T-cell (primary cell): ENCODE measurements around the gene SIPA1. TPM values are rescaled to one million over a fixed set of nuclear protein-coding genes. Genes with fewer than 3 reads are reported as not detected.

ENCODE experiments used
- ATAC-seq, 4 experiments: fragments of 200-7000 bp in 3 of 4; fragments of 150-1000 bp in 1 of 4; cut with Tn5 transposase; replicated peaks in 1 of 4; 1 replicate in 3 of 4; 2 replicates in 1 of 4; pipeline ENCODE4 v1.10.0; 2021; ENCODE audit warnings: moderate library complexity in 3 of 4, mild to moderate bottlenecking in 2 of 4, moderate number of reproducible peaks in 1 of 4
- CTCF ChIA-PET, 2 donors: fragments of 300-600 bp; sonication (Branson Sonifier 250); formaldehyde crosslinking; loops; one replicate each; lab custom pipeline; 2022; ENCODE audit warnings: antibody characterized with exemption in 2 of 2; lab: Charles Lee
- POLR2A ChIA-PET, 2 donors: fragments of 300-600 bp; sonication (Branson Sonifier 250); formaldehyde crosslinking; loops; one replicate each; lab custom pipeline; 2022; ENCODE audit warnings: antibody characterized with exemption in 2 of 2; lab: Charles Lee
- DNase-seq, 35 experiments: peaks; one replicate each; pipeline versions ENCODE4 v3.0.0 to v3.0.0-alpha.2; 2013 to 2023
- H3K27ac ChIP-seq: one replicate; pipeline ENCODE4 v1.5.1; 2013; ENCODE audit warnings: low read length
- H3K27me3 ChIP-seq, 2 experiments: replicated peaks in 1 of 2; 1 replicate in 1 of 2; 2 replicates in 1 of 2; pipeline versions ENCODE4 v1.6.1 to v1.7.0; 2013; ENCODE audit warnings: low read length in 1 of 2, mixed read lengths in 1 of 2; ENCODE audit not compliant: control insufficient read depth in 2 of 2, insufficient read depth in 2 of 2; ENCODE audit errors: extremely low read depth in 1 of 2
- H3K36me3 ChIP-seq, 2 donors: 1 replicate in 1 of 2; 2 replicates in 1 of 2; pipeline versions ENCODE4 v1.6.1 to v1.7.0; 2013; ENCODE audit warnings: low read length in 1 of 2; ENCODE audit not compliant: control insufficient read depth in 2 of 2, insufficient read depth in 1 of 2; ENCODE audit errors: extremely low read depth in 1 of 2
- H3K4me1 ChIP-seq, 2 experiments: 1 replicate in 1 of 2; 2 replicates in 1 of 2; pipeline versions ENCODE4 v1.6.1 to v1.7.0; 2013; ENCODE audit warnings: low read length in 2 of 2, mixed read lengths in 1 of 2; ENCODE audit not compliant: insufficient read depth in 2 of 2, control insufficient read depth in 1 of 2; ENCODE audit errors: extremely low read depth in 1 of 2
- H3K4me3 ChIP-seq, 2 donors: 1 replicate in 1 of 2; 2 replicates in 1 of 2; pipeline versions ENCODE4 v1.5.1 to v1.7.0; 2013; ENCODE audit warnings: mild to moderate bottlenecking in 2 of 2, low read length in 1 of 2, moderate library complexity in 1 of 2; ENCODE audit not compliant: control insufficient read depth in 1 of 2; ENCODE audit errors: extremely low read depth in 1 of 2
- H3K9me3 ChIP-seq: 2 replicates; pipeline ENCODE4 v1.7.0; 2013
- H3K27ac Mint-ChIP-seq, 2 donors: one replicate each; pipeline ENCODE4 v1.8.0; 2020 to 2021; ENCODE audit warnings: mild to moderate bottlenecking in 2 of 2, mixed read lengths in 2 of 2
- H3K27me3 Mint-ChIP-seq, 2 donors: one replicate each; pipeline ENCODE4 v1.8.0; 2021 to 2022; ENCODE audit warnings: mixed read lengths in 2 of 2
- H3K36me3 Mint-ChIP-seq: one replicate; pipeline ENCODE4 v1.8.0; 2021; ENCODE audit warnings: mixed read lengths
- H3K4me1 Mint-ChIP-seq, 3 donors: one replicate each; pipeline ENCODE4 v1.8.0; 2020 to 2022; ENCODE audit warnings: mixed read lengths in 3 of 3, mild to moderate bottlenecking in 1 of 3
- H3K4me3 Mint-ChIP-seq, 3 donors: one replicate each; pipeline ENCODE4 v1.8.0; 2020 to 2022; ENCODE audit warnings: mild to moderate bottlenecking in 3 of 3, mixed read lengths in 3 of 3, moderate library complexity in 3 of 3
- H3K9me3 Mint-ChIP-seq, 3 donors: one replicate each; pipeline ENCODE4 v1.8.0; 2020 to 2022; ENCODE audit warnings: mixed read lengths in 3 of 3
- WGBS: methylation state at CpG from one replicate; pipeline ENCODE4 v1.1.5; 2013; ENCODE audit warnings: missing lambda C conversion rate; ENCODE audit not compliant: insufficient coverage; 5-methylcytosine and 5-hydroxymethylcytosine counted together
- total RNA-seq, 35 experiments: library from RNA in 6 of 35; stranded (reverse) in 6 of 35; fragments of 120-200 nt in 1 of 35; gene quantifications; one replicate each; pipeline versions ENCODE4 v1.2.1 to v1.2.4 and lab custom pipeline; 2013 to 2026

Gene SIPA1
- total RNA-seq, 5 donors from 2014 or later (not counting 1 experiment from before 2014, with no cell fraction given), result 179 to 285 (median 200) TPM

DNA sequence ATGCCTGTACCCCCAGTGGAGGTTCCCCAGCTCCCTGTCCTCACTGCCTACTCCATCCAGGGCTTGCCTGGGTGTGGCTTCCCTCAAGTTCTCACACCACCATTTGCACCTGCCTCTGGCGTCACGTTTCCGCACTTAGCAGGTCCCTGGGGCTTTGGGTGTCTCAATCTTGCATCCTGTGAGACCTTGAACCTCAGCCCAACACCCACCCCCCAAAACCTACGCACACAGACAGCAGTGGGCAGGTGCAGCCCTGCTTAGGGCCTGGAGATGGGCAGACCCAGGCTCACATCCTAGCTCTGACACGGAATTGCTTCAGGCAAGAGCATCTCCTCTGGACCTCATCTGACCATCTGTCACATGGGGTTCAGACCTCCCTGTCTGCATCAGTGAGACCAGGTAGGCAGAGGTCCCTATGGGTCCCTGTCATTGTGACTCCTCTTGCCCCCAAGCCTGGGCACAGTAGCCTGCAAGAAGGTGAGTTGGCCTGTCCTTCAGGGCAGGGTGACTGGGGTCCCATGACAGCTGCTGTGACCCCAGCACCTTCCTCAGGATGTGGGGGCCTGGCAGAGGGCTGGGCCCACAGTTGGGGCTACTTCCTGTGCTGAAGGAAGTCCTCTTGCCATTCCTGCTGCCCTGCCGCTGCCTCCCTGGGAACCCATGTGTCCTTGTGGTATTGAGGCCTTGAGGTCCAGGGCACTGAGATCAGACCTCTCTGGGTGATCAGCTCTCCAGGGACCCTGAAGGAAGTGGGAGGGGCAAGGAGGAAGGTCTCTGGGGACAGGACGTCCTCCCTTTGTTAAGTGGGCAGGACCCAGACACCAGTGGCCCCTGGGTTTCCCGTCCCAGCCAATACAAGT, 2.0 kb downstream of the SIPA1 start:
- Mint-ChIP-seq H3K36me3 (peaks cover 17% of the 10 kb centered on the region), H3K4me3 (peak overlapping the region; percentile 89 to 95 (median 92)), H3K27ac (peak overlapping the region; percentile 94 to 96), H3K9me3 (no peaks in the 10 kb centered on the region), H3K4me1 (peaks cover 54 to 63% (median 55%) of the 10 kb centered on the region in 3 donors), H3K27me3 (no peaks in the 10 kb centered on the region)
- POLR2A ChIA-PET, result interaction anchor here (0.5 to 3.2 kb wide), 7 partner anchors 13 to 765 kb away, joined by 3 to 21 read pairs (median 4); partner anchors contain the start of gene PCNX3 (in 1 of the 2)
- peak overlapping the region; percentile 100 for H3K27ac ChIP-seq
- CTCF ChIA-PET, result interaction anchor here in 1 of 2 donors (0.5 to 2.3 kb wide), 3 partner anchors 13 to 74 kb away, joined by 3 to 13 read pairs (median 4); partner anchors contain the start of gene RELA
- DNase-seq (peak; percentile 52 to 93 (median 88)), ATAC-seq (peak; percentile 53 to 78 (median 58))
- peaks cover 21 to 77% of the 10 kb centered on the region in 2 experiments for H3K4me1 ChIP-seq
- H3K27me3 ChIP-seq, result no peaks in the 10 kb centered on the region
- H3K4me3 ChIP-seq, result peak overlapping the region; percentile 66 to 93
- no peaks in the 10 kb centered on the region for H3K9me3 ChIP-seq
- 4% methylated on average over 7 of the region's 8 CpGs for WGBS
- peaks cover 20 to 59% of the 10 kb centered on the region in 2 donors for H3K36me3 ChIP-seq

DNA sequence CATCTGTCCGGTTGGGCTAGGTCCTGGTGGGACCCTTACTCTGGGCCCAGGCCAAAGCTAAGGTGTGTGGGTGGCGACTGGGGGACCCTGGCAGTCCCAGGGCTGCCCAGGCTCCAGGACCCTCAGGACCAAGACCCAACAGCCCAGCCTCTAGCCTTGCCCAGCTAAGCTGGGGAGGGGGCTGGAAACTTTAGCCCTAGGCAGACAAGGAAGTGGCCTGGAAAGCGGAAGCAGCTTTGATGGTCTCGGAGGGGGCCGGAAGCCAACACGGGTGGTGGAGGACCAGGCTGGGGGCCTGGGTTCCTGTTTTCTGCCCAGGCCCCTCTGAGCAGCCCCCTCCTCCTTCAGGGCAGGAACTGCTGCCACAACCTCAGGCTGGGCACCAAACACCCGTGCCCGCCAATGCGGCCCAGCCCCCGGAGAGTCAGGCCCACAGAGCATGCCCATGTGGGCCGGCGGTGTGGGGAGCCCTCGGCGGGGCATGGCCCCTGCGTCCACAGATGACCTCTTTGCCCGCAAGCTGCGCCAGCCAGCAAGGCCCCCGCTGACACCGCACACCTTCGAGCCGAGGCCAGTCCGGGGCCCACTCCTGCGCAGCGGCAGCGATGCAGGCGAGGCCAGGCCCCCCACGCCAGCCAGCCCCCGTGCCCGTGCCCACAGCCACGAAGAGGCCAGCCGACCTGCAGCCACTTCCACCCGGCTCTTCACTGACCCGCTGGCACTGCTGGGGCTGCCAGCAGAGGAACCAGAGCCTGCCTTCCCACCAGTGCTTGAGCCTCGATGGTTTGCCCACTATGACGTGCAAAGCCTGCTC, 2.8 kb downstream of the SIPA1 start:
- peak overlapping the region; percentile 89 to 95 (median 92) for H3K4me3 Mint-ChIP-seq
- peaks cover 57 to 63% (median 58%) of the 10 kb centered on the region in 3 donors for H3K4me1 Mint-ChIP-seq
- Histone ChIP-seq H3K27ac (peak overlapping the region; percentile 100), H3K27me3 (no peaks in the 10 kb centered on the region), H3K36me3 (peaks cover 18 to 59% of the 10 kb centered on the region in 2 donors), H3K9me3 (no peaks in the 10 kb centered on the region), H3K4me1 (peaks cover 21 to 77% of the 10 kb centered on the region in 2 experiments), H3K4me3 (peak overlapping the region; percentile 66 to 93)
- peaks cover 20% of the 10 kb centered on the region for H3K36me3 Mint-ChIP-seq
- ATAC-seq (peak in 2 of 4 experiments; percentile 16 to 30), DNase-seq (peak in 32 of 35 experiments; percentile 28 to 70 (median 48))
- H3K9me3 Mint-ChIP-seq, result no peaks in the 10 kb centered on the region
- ChIA-PET POLR2A (interaction anchor here (0.8 to 3.2 kb wide), 2 partner anchors 12 to 17 kb away, joined by 4 to 21 read pairs; no protein-coding TSS in a partner anchor), CTCF (interaction anchor here in 1 of 2 donors (2.3 kb wide), 1 partner anchor 12 kb away, joined by 13 read pairs; no protein-coding TSS in a partner anchor)
- peak overlapping the region; percentile 94 to 96 for H3K27ac Mint-ChIP-seq
- H3K27me3 Mint-ChIP-seq, result no peaks in the 10 kb centered on the region
- 6% methylated on average over 34 of the region's 35 CpGs for WGBS

DNA sequence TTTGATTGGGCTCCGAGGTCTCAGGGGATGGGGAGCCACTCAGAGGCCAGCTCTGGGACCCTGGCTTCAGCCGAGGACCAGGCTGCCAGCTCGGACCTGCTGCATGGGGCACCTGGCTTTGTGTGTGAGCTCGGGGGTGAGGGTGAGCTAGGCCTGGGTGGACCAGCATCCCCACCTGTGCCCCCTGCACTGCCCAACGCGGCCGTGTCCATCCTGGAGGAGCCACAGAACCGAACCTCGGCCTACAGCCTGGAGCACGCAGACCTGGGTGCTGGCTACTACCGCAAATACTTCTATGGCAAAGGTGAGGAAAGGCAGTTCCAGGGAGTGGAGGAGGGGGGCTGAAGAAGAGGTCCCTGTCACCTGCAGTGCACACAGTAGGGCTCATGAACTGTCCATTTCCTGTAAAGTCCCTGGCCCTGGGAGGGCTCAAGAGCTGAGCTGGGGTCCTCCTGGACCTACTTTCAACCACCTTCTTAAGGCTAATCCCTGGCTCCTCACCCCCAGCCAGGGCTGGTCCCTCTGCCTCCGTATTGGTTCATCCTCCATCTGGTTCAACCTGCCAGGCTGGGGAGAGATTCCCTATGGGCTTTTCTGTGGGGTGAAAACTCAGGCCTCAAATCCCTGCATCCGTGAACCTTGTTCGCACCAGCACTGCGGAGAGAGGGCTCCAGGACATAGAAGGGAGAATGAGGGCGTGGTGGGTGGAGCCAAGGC, 3.6 kb downstream of the SIPA1 start:
- ATAC-seq, result no peak
- H3K4me3 Mint-ChIP-seq, result peak overlapping the region; percentile 78 to 92 (median 89)
- no peaks in the 10 kb centered on the region for H3K9me3 Mint-ChIP-seq
- CTCF ChIA-PET, result no interaction called here
- Histone ChIP-seq H3K4me1 (peaks cover 21 to 77% of the 10 kb centered on the region in 2 experiments), H3K4me3 (peak overlapping the region; percentile 66 to 93), H3K36me3 (peaks cover 14 to 59% of the 10 kb centered on the region in 2 donors), H3K9me3 (no peaks in the 10 kb centered on the region), H3K27me3 (no peaks in the 10 kb centered on the region), H3K27ac (peak overlapping the region; percentile 100)
- no peaks in the 10 kb centered on the region for H3K27me3 Mint-ChIP-seq
- no peak for DNase-seq
- peaks cover 58 to 63% (median 58%) of the 10 kb centered on the region in 3 donors for H3K4me1 Mint-ChIP-seq
- H3K36me3 Mint-ChIP-seq, result peaks cover 21% of the 10 kb centered on the region
- POLR2A ChIA-PET, result no interaction called here
- 66% methylated on average over 9 of the region's 16 CpGs for WGBS
- H3K27ac Mint-ChIP-seq, result peak overlapping the region; percentile 84 to 94

DNA sequence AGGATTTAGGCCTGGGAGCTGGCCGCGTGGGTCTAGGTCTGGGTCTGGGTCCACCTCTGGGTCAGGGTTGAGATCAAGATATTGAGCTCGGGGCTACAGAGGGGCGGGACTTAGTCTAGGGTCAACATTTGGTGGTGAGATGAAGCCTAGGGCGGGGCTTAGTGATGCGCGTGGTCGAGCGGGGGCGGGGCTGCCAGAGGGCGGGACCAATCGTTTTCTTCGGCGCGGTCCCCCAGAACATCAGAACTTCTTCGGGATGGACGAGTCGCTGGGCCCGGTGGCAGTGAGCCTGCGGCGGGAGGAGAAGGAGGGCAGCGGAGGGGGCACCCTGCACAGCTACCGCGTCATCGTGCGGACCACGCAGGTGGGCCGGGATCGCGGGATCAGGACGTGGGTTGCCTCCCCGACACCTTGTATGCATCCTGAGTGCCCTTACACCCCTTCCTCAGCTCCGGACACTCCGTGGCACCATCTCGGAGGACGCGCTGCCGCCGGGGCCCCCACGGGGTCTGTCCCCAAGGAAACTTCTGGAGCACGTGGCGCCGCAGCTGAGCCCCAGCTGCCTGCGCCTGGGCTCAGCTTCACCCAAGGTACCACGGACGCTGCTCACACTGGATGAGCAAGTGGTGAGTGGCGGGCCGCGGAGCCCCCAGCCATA, 4.2 kb downstream of the SIPA1 start:
- no peak for DNase-seq
- no peaks in the 10 kb centered on the region for H3K27me3 Mint-ChIP-seq
- H3K9me3 Mint-ChIP-seq, result no peaks in the 10 kb centered on the region
- POLR2A ChIA-PET, result interaction anchor here (0.6 to 1.3 kb wide), 4 partner anchors 16 to 477 kb away, joined by 3 to 5 read pairs (median 3); no protein-coding TSS in a partner anchor
- peaks cover 21% of the 10 kb centered on the region for H3K36me3 Mint-ChIP-seq
- peaks cover 54 to 60% (median 58%) of the 10 kb centered on the region in 3 donors for H3K4me1 Mint-ChIP-seq
- Histone ChIP-seq H3K27ac (peak overlapping the region; percentile 100), H3K9me3 (no peaks in the 10 kb centered on the region), H3K4me1 (peaks cover 21 to 73% of the 10 kb centered on the region in 2 experiments), H3K27me3 (no peaks in the 10 kb centered on the region), H3K36me3 (peaks cover 21 to 57% of the 10 kb centered on the region in 2 donors), H3K4me3 (peak overlapping the region in 1 of 2 donors; percentile 93)
- H3K4me3 Mint-ChIP-seq, result peak overlapping the region; percentile 78 to 92 (median 89)
- CTCF ChIA-PET, result no interaction called here
- WGBS, result 81% methylated on average over 35 of the region's 49 CpGs
- no peak for ATAC-seq
- peak overlapping the region; percentile 84 to 94 for H3K27ac Mint-ChIP-seq

DNA sequence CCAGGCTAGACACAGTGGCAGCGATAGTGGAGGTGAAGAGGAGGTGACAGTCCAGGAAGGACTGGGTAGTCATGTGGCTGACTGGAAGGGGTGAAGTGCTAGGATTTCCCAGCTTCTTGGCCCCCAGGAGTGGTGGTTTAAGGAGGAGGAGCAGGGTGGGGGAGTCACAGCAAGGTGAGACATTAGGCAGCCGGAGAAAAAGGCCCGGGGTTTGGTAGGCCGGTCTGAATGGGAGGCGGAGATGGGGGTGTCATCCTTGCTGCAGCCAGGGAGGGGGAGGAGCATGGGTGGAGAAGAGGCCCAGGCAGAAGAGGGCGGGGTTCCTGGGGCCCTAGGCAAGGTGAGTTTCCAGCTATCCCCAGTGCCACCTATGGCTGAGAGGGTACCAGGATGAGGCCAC, 6.1 kb downstream of the SIPA1 start:
- Histone ChIP-seq H3K36me3 (peaks cover 24 to 70% of the 10 kb centered on the region in 2 donors), H3K4me3 (no peak overlapping the region), H3K27ac (peak overlapping the region; percentile 6), H3K9me3 (no peaks in the 10 kb centered on the region), H3K4me1 (peaks cover 21 to 60% of the 10 kb centered on the region in 2 experiments), H3K27me3 (no peaks in the 10 kb centered on the region)
- ChIA-PET POLR2A (interaction anchor here in 1 of 2 donors (0.5 kb wide), 1 partner anchor 17 kb away, joined by 10 read pairs; no protein-coding TSS in a partner anchor), CTCF (interaction anchor here in 1 of 2 donors (0.6 kb wide), 1 partner anchor 314 kb away, joined by 3 read pairs; no protein-coding TSS in a partner anchor)
- Mint-ChIP-seq H3K27ac (peak overlapping the region; percentile 80 to 88), H3K27me3 (no peaks in the 10 kb centered on the region), H3K4me1 (peaks cover 45 to 53% (median 51%) of the 10 kb centered on the region in 3 donors), H3K9me3 (no peaks in the 10 kb centered on the region), H3K4me3 (peak overlapping the region in 1 of 3 donors; percentile 47), H3K36me3 (peaks cover 21% of the 10 kb centered on the region)
- 52% methylated on average over 4 of the region's 6 CpGs for WGBS
- DNase-seq (peak in 1 of 35 experiments; percentile 30), ATAC-seq (no peak)
